ENCODE results near the gene ELFN2.
A peak's percentile ranks its signal among the peaks of the same experiment; 100 is the strongest.

Gene ELFN2

DNA sequence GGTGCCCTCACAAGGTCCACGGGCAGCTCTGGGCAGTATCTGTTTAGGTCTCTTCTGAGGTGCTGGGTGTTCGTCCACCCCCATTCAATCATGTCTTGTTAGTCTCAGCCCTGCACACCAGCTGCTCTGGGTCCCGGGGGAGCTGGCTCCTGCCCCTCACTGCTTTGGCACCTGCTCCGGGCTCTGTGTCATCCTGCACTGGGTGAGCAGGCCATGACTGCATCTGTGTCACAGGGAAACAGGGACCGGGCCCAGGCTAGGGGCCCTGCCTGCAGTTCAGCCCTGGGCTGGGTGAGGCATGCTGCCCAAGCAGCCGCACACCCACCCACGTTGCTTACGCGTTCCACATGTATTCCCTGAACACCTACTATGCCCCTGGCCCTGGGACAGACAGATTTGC lies 43.9 kb downstream of the ELFN2 start:
- no peaks in the 10 kb centered on the region for H3K4me1 ChIP-seq (ENCODE audit: control insufficient read depth, insufficient read depth, low read length)
- no peak overlapping the region for H3K27ac ChIP-seq (ENCODE audit: extremely low read depth, low read depth, low read length)
- ChIA-PET CTCF (no interaction called here), POLR2A (no interaction called here)
- TF ChIP-seq ZFP69B (tag by site-specific recombination; IDR thresholded peaks at IDR 0.05) (no peak), EGR2 (tag by site-specific recombination; IDR thresholded peaks at IDR 0.05; ENCODE audit: low read depth) (0 out of 2 replicates have a peak, but pooled peaks have one; percentile 6), ZFHX2 (tag by site-specific recombination; conservative IDR thresholded peaks at IDR 0.05) (0 out of 2 replicates have a peak, but pooled peaks have one; percentile 16)
- H3K9me3 ChIP-seq (ENCODE audit: control insufficient read depth, insufficient read depth, low read depth, low read length), result no peaks in the 10 kb centered on the region
- H3K36me3 ChIP-seq (ENCODE audit: control insufficient read depth in 2 of 2, insufficient read depth in 1 of 2, low read length in 2 of 2), result no peaks in the 10 kb centered on the region
- H3K4me3 ChIP-seq (ENCODE audit: low read depth, low read length), result no peak overlapping the region

DNA sequence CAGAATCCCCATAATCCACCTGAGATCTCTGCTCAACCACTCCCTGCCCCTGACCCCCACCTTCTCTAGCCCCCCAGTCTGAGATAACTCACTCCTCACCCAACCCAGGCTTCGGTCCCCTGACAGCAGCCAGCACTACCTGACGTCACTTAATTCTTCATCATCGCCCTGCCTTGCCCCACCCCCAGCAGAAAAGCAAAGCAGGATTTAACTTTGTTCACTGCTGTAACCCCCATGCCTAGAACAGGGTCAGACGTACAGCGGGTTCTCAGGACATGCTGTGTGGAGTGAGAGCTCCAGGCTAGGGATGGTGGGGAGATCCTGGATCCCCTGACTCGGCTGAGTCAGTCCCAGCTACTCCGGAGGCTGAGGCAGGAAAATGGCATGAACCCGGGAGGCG lies 45.8 kb downstream of the ELFN2 start:
- ChIA-PET CTCF (no interaction called here), POLR2A (no interaction called here)
- Histone ChIP-seq H3K4me1 (ENCODE audit: control insufficient read depth, insufficient read depth, low read length) (no peaks in the 10 kb centered on the region), H3K9me3 (ENCODE audit: control insufficient read depth, insufficient read depth, low read depth, low read length) (no peaks in the 10 kb centered on the region), H3K36me3 (ENCODE audit: control insufficient read depth in 2 of 2, insufficient read depth in 1 of 2, low read length in 2 of 2) (no peaks in the 10 kb centered on the region), H3K27ac (ENCODE audit: extremely low read depth, low read depth, low read length) (no peak overlapping the region), H3K4me3 (ENCODE audit: low read depth, low read length) (no peak overlapping the region)
- TF ChIP-seq ZNF629 (tag by site-specific recombination; IDR thresholded peaks at IDR 0.05) (0 out of 2 replicates have a peak, but pooled peaks have one; percentile 31), ZNF394 (tag by site-specific recombination; IDR thresholded peaks at IDR 0.05; ENCODE audit: borderline replicate concordance) (peak; percentile 32; the same call in 1 of the 2 replicates), ZNF624 (tag by site-specific recombination; IDR thresholded peaks at IDR 0.05) (no peak), PATZ1 (tag by site-specific recombination; IDR thresholded peaks at IDR 0.05) (peak; percentile 66), KLF9 (tag by site-specific recombination; IDR thresholded peaks at IDR 0.05; ENCODE audit: low read depth) (no peak), ZSCAN4 (tag by site-specific recombination; IDR thresholded peaks at IDR 0.05) (no peak), ZNF398 (tag by site-specific recombination; IDR thresholded peaks at IDR 0.05) (peak; percentile 24; the same call in 1 of the 2 replicates)
- TF ChIP-seq, protein P1, sequence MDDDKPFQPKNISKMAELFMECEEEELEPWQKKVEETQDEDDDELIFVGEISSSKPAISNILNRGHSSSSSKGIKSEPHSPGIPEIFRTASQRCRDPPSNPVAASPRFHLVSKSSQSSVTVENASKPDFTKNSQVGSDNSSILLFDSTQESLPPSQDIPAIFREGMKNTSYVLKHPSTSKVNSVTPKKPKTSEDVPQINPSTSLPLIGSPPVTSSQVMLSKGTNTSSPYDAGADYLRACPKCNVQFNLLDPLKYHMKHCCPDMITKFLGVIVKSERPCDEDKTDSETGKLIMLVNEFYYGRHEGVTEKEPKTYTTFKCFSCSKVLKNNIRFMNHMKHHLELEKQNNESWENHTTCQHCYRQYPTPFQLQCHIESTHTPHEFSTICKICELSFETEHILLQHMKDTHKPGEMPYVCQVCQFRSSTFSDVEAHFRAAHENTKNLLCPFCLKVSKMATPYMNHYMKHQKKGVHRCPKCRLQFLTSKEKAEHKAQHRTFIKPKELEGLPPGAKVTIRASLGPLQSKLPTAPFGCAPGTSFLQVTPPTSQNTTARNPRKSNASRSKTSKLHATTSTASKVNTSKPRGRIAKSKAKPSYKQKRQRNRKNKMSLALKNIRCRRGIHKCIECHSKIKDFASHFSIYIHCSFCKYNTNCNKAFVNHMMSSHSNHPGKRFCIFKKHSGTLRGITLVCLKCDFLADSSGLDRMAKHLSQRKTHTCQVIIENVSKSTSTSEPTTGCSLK (tag by site-specific recombination; IDR thresholded peaks at IDR 0.05), result no peak
- TF ChIP-seq, protein P2, sequence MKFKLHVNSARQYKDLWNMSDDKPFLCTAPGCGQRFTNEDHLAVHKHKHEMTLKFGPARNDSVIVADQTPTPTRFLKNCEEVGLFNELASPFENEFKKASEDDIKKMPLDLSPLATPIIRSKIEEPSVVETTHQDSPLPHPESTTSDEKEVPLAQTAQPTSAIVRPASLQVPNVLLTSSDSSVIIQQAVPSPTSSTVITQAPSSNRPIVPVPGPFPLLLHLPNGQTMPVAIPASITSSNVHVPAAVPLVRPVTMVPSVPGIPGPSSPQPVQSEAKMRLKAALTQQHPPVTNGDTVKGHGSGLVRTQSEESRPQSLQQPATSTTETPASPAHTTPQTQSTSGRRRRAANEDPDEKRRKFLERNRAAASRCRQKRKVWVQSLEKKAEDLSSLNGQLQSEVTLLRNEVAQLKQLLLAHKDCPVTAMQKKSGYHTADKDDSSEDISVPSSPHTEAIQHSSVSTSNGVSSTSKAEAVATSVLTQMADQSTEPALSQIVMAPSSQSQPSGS (tag by site-specific recombination; IDR thresholded peaks at IDR 0.05; ENCODE audit: low read depth), result peak; percentile 60; the same call in 1 of the 2 replicates
